GM12878 (cell line): Measurements from ENCODE around the gene EPM2AIP1. TPM values are rescaled to one million over a fixed set of nuclear protein-coding genes. Genes with fewer than 3 reads are reported as not detected.

ENCODE experiments used
- ATAC-seq: fragments of 200-7000 bp; cut with Tn5 transposase; 3 replicates; pipeline ENCODE4 v1.9.1; 2020; ENCODE audit warnings: mild to moderate bottlenecking, moderate library complexity
- BruUV-seq: library from RNA; stranded (reverse); fragments of 400-500 nt; replicated peaks from 2 replicates; lab custom pipeline; 2021; lab: Mats Ljungman, UMichigan
- CTCF ChIA-PET: fragments of 300-600 bp; sonication (Branson Sonifier 250); formaldehyde crosslinking; extraction: SDS; loops from one replicate; lab custom pipeline; 2021; ENCODE audit warnings: inconsistent platforms; lab: Yijun Ruan, JAX
- POLR2A ChIA-PET: fragments of 350-600 bp; formaldehyde crosslinking; extraction: SDS; loops from one replicate; lab custom pipeline; 2021; ENCODE audit warnings: inconsistent platforms; lab: Charles Lee
- RAD21 ChIA-PET: fragments of 300-600 bp; sonication (Branson Sonifier 250); formaldehyde crosslinking; loops from one replicate; lab custom pipeline; 2023; ENCODE audit warnings: antibody characterized with exemption; ENCODE audit not compliant: unreplicated experiment; lab: Charles Lee
- SMC1A ChIA-PET: fragments of 300-600 bp; sonication (Branson Sonifier 250); formaldehyde crosslinking; loops from one replicate; lab custom pipeline; 2023; ENCODE audit not compliant: unreplicated experiment, uncharacterized antibody; lab: Charles Lee
- DNase-seq: peaks from one replicate; pipeline ENCODE4 v3.0.0-alpha.2; 2011; ENCODE audit warnings: low read depth, low spot score
- FAIRE-seq: peaks from 3 replicates; lab custom pipeline; 2011; peaks lifted over from hg19 to GRCh38; lab: Jason Lieb, UNC
- H2AFZ ChIP-seq: 2 replicates; pipeline ENCODE4 v1.6.0; 2011; ENCODE audit warnings: low read depth, low read length, control low read depth; ENCODE audit not compliant: control insufficient read depth
- H3K27ac ChIP-seq: 2 replicates; pipeline ENCODE4 v1.5.1; 2011; ENCODE audit warnings: control low read depth; ENCODE audit not compliant: control insufficient read depth, insufficient read depth
- H3K27me3 ChIP-seq, 2 experiments: replicated peaks in 1 of 2; 2 replicates each; pipeline versions ENCODE4 v1.6.0 to v1.6.1; 2011; ENCODE audit warnings: low read length in 1 of 2; ENCODE audit not compliant: control insufficient read depth in 2 of 2, insufficient read depth in 2 of 2
- H3K36me3 ChIP-seq, 2 experiments: 2 replicates each; pipeline ENCODE4 v1.5.1; 2011; ENCODE audit warnings: low read length in 1 of 2; ENCODE audit not compliant: control insufficient read depth in 2 of 2, insufficient read depth in 2 of 2
- H3K4me1 ChIP-seq: 2 replicates; pipeline ENCODE4 v1.6.1; 2011; ENCODE audit warnings: mild to moderate bottlenecking, low read length, moderate library complexity, mixed read lengths; ENCODE audit not compliant: control insufficient read depth, insufficient read depth
- H3K4me2 ChIP-seq: 2 replicates; pipeline ENCODE4 v1.6.0; 2011; ENCODE audit warnings: control low read depth; ENCODE audit not compliant: control insufficient read depth, insufficient read depth
- H3K4me3 ChIP-seq: fragments of 200-600 bp; sonication (generic); 2 replicates; pipeline ENCODE4 v1.5.1; 2016
- H3K79me2 ChIP-seq: 2 replicates; pipeline ENCODE4 v1.6.0; 2011; ENCODE audit warnings: low read length; ENCODE audit not compliant: control insufficient read depth, insufficient read depth
- H3K9ac ChIP-seq: 2 replicates; pipeline ENCODE4 v1.8.0; 2011; ENCODE audit warnings: low read length, control low read depth, mixed read lengths; ENCODE audit not compliant: control insufficient read depth, insufficient read depth
- H3K9me3 ChIP-seq: replicated peaks from 3 replicates; pipeline ENCODE4 v1.5.1; 2011; ENCODE audit warnings: mild to moderate bottlenecking, low read length; ENCODE audit not compliant: control insufficient read depth, insufficient read depth
- H4K20me1 ChIP-seq: 2 replicates; pipeline ENCODE4 v1.6.0; 2011; ENCODE audit not compliant: control insufficient read depth, insufficient read depth
- ETV6 ChIP-seq, 2 experiments: fragments of 450-650 bp in 1 of 2; IDR thresholded peaks in 1 of 2; conservative IDR thresholded peaks in 1 of 2; 2 replicates each; pipeline ENCODE4 v1.6.1; 2014; ENCODE audit warnings: antibody characterized with exemption in 1 of 2, borderline replicate concordance in 1 of 2, low read depth in 1 of 2, mild to moderate bottlenecking in 1 of 2, moderate library complexity in 1 of 2
- FOS ChIP-seq: IDR thresholded peaks from 3 replicates; pipeline ENCODE4 v1.6.1; 2011; ENCODE audit warnings: borderline replicate concordance; ENCODE audit not compliant: insufficient read length; ENCODE audit errors: extremely low read depth
- MTA2 ChIP-seq: fragments of 450-650 bp; IDR thresholded peaks from 2 replicates; pipeline ENCODE4 v1.6.1; 2016; ENCODE audit warnings: low read depth, mild to moderate bottlenecking, moderate library complexity
- SMC3 ChIP-seq: IDR thresholded peaks from 2 replicates; pipeline ENCODE4 v1.6.1; 2011; ENCODE audit warnings: low read length, improper control_type of control experiment, borderline replicate concordance
- WGBS: methylation state at CpG from one replicate; pipeline ENCODE4 v1.1.6; 2016; ENCODE audit warnings: low lambda C conversion rate; ENCODE audit not compliant: insufficient replicate concordance, insufficient coverage; ENCODE audit errors: missing lambda C conversion rate; 5-methylcytosine and 5-hydroxymethylcytosine counted together
- in situ Hi-C: fragments of 300-500 bp; cut with MboI; formaldehyde crosslinking; loops from 9 replicates; pipeline ENCODE4 v1.14.3; 2018; ENCODE audit warnings: mixed read lengths
- intact Hi-C: fragments of 100-400 bp; cut with micrococcal nuclease; formaldehyde crosslinking; loops from one replicate; pipeline ENCODE4 v1.14.2; 2022; ENCODE audit not compliant: unreplicated experiment
- polyA plus RNA-seq, 11 experiments: library from polyadenylated mRNA; depleted of rRNA in 4 of 11; unstranded in 6 of 11; stranded (reverse) in 5 of 11; fragments of >200 nt; fragmentation: Nextera tagmentation in 4 of 11; fragmentation: Illumina TruSeq in 1 of 11; extraction: Ambion mirVana in 4 of 11; extraction: Trizol in 1 of 11; gene quantifications; 1 replicate in 1 of 11; 2 replicates in 10 of 11; pipeline versions ENCODE4 v1.2.1 to v1.2.3, GENCODE V29; 2011 to 2016; ENCODE audit warnings: inconsistent platforms in 2 of 11, missing spikeins in 2 of 11, low read depth in 1 of 11
- total RNA-seq, 4 experiments: library from RNA; depleted of rRNA in 3 of 4; stranded (reverse); fragments of >200 nt in 3 of 4; fragmentation: Illumina TruSeq in 1 of 4; extraction: Trizol in 1 of 4; gene quantifications; 2 replicates each; pipeline versions ENCODE4 v1.2.1 to v1.2.3, GENCODE V29; 2013 to 2021
- TF ChIP-seq, protein P1 (sequence below): fragments of 450-650 bp; IDR thresholded peaks from 2 replicates; pipeline ENCODE4 v1.6.1; 2017; ENCODE audit warnings: low read depth, mild to moderate bottlenecking, moderate library complexity

EPM2AIP1 gene
- total and polyA plus RNA-seq, 10 of the 15 experiments (the other 5 are each of a cell fraction or from before 2014, with no cell fraction given): 5.5 to 31.9 (median 21.8) TPM

GRCh38 chr3:37016903-37017302, 24.0 kb upstream of the EPM2AIP1 start (continued):
- TF ChIP-seq ETV6 (conservative IDR thresholded peaks at IDR 0.05 in 1 of 2, IDR thresholded peaks at IDR 0.05 in 1 of 2; ENCODE audit: borderline replicate concordance in 1 of 2, low read depth in 1 of 2): no peak

DNA sequence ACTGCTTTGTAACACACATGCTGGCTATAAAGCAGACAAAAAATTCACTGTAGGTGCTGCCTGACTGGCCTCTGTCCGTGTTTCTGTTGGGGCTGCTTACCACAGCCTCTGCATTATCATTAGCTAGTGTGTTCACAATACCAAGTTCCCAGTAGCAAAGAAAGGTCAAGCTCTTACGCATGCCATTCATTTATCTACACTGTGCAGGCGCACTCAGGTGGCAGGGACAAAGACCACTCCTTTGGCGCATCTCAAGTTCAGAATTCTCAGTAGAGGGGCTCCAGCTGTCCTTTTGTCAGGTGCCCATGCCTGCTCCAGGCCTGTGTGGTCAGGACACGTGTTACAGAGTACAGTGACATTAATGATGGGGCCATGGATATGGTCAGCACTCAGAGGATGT, 22.7 kb upstream of the EPM2AIP1 start:
- no peaks in the 10 kb centered on the region for H4K20me1 ChIP-seq
- H3K4me2 ChIP-seq: no peak overlapping the region
- intact Hi-C loops (no loop called here), in situ Hi-C loops (no loop called here)
- no peak overlapping the region for H3K27ac ChIP-seq
- peaks cover 17 to 59% of the 10 kb centered on the region in 2 experiments for H3K36me3 ChIP-seq
- no peak for ATAC-seq
- H3K9me3 ChIP-seq: no peaks in the 10 kb centered on the region
- no peaks in the 10 kb centered on the region for H3K27me3 ChIP-seq
- RAD21 ChIA-PET: no interaction called here
- DNase-seq: no peak
- no peak overlapping the region for H2AFZ ChIP-seq
- H3K9ac ChIP-seq: no peak overlapping the region
- FAIRE-seq: no peak
- SMC1A ChIA-PET: interaction anchor here (0.8 to 0.9 kb wide), 2 partner anchors 10 to 49 kb away, joined by 3 read pairs; no protein-coding TSS in a partner anchor
- 90% methylated on average over 5 of the region's 5 CpGs for WGBS
- CTCF ChIA-PET: interaction anchor here (0.6 to 1.4 kb wide), 3 partner anchors 8 to 1055 kb away, joined by 3 to 6 read pairs (median 3); no protein-coding TSS in a partner anchor
- TF ChIP-seq SMC3 (no peak), FOS (no peak), MTA2 (no peak)
- TF ChIP-seq, protein P1, sequence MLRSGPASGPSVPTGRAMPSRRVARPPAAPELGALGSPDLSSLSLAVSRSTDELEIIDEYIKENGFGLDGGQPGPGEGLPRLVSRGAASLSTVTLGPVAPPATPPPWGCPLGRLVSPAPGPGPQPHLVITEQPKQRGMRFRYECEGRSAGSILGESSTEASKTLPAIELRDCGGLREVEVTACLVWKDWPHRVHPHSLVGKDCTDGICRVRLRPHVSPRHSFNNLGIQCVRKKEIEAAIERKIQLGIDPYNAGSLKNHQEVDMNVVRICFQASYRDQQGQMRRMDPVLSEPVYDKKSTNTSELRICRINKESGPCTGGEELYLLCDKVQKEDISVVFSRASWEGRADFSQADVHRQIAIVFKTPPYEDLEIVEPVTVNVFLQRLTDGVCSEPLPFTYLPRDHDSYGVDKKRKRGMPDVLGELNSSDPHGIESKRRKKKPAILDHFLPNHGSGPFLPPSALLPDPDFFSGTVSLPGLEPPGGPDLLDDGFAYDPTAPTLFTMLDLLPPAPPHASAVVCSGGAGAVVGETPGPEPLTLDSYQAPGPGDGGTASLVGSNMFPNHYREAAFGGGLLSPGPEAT: no peak
- H3K79me2 ChIP-seq: no peaks in the 10 kb centered on the region
- BruUV-seq: no TSS peak
- H3K4me1 ChIP-seq: no peaks in the 10 kb centered on the region
- POLR2A ChIA-PET: no interaction called here
- no peak overlapping the region for H3K4me3 ChIP-seq
